ENCODE results near the gene C10orf71.

- TF ChIP-seq EZH2 (IDR thresholded peaks at IDR 0.05; ENCODE audit: borderline replicate concordance, insufficient read depth, low read length, poor library complexity, severe bottlenecking): no peak
- TF ChIP-seq CTCF (IDR thresholded peaks at IDR 0.05; ENCODE audit: poor library complexity, severe bottlenecking): no peak
Observed at GRCh38 chr10:49347342-49347741, 48.4 kb downstream of the C10orf71 start.

Measured in neural cell (in vitro differentiated cells).